ENCODE results near the gene RAB3GAP1.

- TF ChIP-seq, protein P1, sequence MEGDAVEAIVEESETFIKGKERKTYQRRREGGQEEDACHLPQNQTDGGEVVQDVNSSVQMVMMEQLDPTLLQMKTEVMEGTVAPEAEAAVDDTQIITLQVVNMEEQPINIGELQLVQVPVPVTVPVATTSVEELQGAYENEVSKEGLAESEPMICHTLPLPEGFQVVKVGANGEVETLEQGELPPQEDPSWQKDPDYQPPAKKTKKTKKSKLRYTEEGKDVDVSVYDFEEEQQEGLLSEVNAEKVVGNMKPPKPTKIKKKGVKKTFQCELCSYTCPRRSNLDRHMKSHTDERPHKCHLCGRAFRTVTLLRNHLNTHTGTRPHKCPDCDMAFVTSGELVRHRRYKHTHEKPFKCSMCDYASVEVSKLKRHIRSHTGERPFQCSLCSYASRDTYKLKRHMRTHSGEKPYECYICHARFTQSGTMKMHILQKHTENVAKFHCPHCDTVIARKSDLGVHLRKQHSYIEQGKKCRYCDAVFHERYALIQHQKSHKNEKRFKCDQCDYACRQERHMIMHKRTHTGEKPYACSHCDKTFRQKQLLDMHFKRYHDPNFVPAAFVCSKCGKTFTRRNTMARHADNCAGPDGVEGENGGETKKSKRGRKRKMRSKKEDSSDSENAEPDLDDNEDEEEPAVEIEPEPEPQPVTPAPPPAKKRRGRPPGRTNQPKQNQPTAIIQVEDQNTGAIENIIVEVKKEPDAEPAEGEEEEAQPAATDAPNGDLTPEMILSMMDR (conservative IDR thresholded peaks at IDR 0.05; ENCODE audit: low read depth, low read length) = no peak
- TF ChIP-seq EZH2 (IDR thresholded peaks at IDR 0.05; ENCODE audit: borderline replicate concordance, low read depth, low read length, poor library complexity, severe bottlenecking) = no peak
Observed at GRCh38 chr2:135167273-135167672, 115.2 kb downstream of the RAB3GAP1 start.
